NCI-H69 (cell line): ENCODE data around the gene FAM83C.

Experiments
- DNase-seq: peaks from one replicate; lab custom pipeline; 2025; lab: John Stamatoyannopoulos, UW

FAM83C gene

GRCh38 chr20:35283441-35284266 lies 8.6 kb downstream of the FAM83C start:
- no peak for DNase-seq

GRCh38 chr20:35281506-35282101 lies 10.6 kb downstream of the FAM83C start:
- no peak for DNase-seq

- DNase-seq = no peak
Measured at GRCh38 chr20:35280523-35280922, 11.7 kb downstream of the FAM83C start.

- DNase-seq = no peak
Measured at GRCh38 chr20:35279533-35280174, 12.6 kb downstream of the FAM83C start.

GRCh38 chr20:35279040-35279439 lies 13.2 kb downstream of the FAM83C start:
- no peak for DNase-seq

GRCh38 chr20:35277531-35278395 lies 14.5 kb downstream of the FAM83C start, which contains the start of gene MMP24OS:
MMP24OS (minus strand) TSS chr20:35278122; CDS start chr20:35277929, 193 bp downstream.
- DNase-seq = peak; percentile 95

GRCh38 chr20:35277127-35277526 lies 15.1 kb downstream of the FAM83C start:
- DNase-seq = no peak

GRCh38 chr20:35276408-35276807 lies 15.8 kb downstream of the FAM83C start:
- DNase-seq = no peak

- no peak for DNase-seq
Measured at GRCh38 chr20:35275741-35276251, 16.4 kb downstream of the FAM83C start.

- peak; percentile 24 for DNase-seq
Measured at GRCh38 chr20:35274172-35275092, 17.8 kb downstream of the FAM83C start.

GRCh38 chr20:35273449-35274171 lies 18.6 kb downstream of the FAM83C start:
- peak; percentile 50 for DNase-seq

- no peak for DNase-seq
Measured at GRCh38 chr20:35271904-35272303, 20.3 kb downstream of the FAM83C start.

GRCh38 chr20:35271073-35271882 lies 20.9 kb downstream of the FAM83C start:
- DNase-seq = no peak

- no peak for DNase-seq
Measured at GRCh38 chr20:35270021-35270902, 22.0 kb downstream of the FAM83C start.

GRCh38 chr20:35269055-35269781 lies 23.0 kb downstream of the FAM83C start:
- DNase-seq = peak; percentile 64

GRCh38 chr20:35267092-35267491 lies 25.1 kb downstream of the FAM83C start:
- DNase-seq = no peak

- DNase-seq = no peak
Measured at GRCh38 chr20:35264755-35265154, 27.5 kb downstream of the FAM83C start.
